GM10266 (cell line): ENCODE results near the gene TGM2.
A peak's percentile ranks its signal among the peaks of the same experiment; 100 is the strongest.

Experiments
- DNase-seq: peaks from one replicate; pipeline ENCODE4 v3.0.0; 2012; ENCODE audit errors: extremely low spot score
- CTCF ChIP-seq: IDR thresholded peaks from 2 replicates; pipeline ENCODE4 v1.5.1; 2012; ENCODE audit warnings: mild to moderate bottlenecking, low read depth; ENCODE audit not compliant: control insufficient read depth, insufficient read depth; ENCODE audit errors: missing control alignments

Gene TGM2

GRCh38 chr20:38165089-38165965 lies at the start of gene TGM2:
TSS of gene TGM2 (minus strand) at chr20:38165270. CDS start at chr20:38165198, 72 bp downstream.
- DNase-seq: peak; percentile 84
- TF ChIP-seq CTCF: peak; percentile 81

GRCh38 chr20:38214256-38215193 lies 49.5 kb upstream of the TGM2 start:
- no peak for DNase-seq
- TF ChIP-seq CTCF: no peak

GRCh38 chr20:38213607-38213940 lies 48.5 kb upstream of the TGM2 start:
- no peak for DNase-seq
- no peak for TF ChIP-seq CTCF

GRCh38 chr20:38212806-38213606 lies 47.9 kb upstream of the TGM2 start:
- TF ChIP-seq CTCF: no peak
- DNase-seq: no peak

- no peak for DNase-seq
- no peak for TF ChIP-seq CTCF
Observed at GRCh38 chr20:38211200-38212097, 46.4 kb upstream of the TGM2 start.

- TF ChIP-seq CTCF: no peak
Observed at GRCh38 chr20:38210741-38211140, 45.7 kb upstream of the TGM2 start.

More at GRCh38 chr20:38210741-38211140, 45.7 kb upstream of the TGM2 start:
- DNase-seq: no peak
